K562 (cell line): Measurements from ENCODE around the gene CYP2C18. TPM values are rescaled to one million over a fixed set of nuclear protein-coding genes. Genes with fewer than 3 reads are reported as not detected.

Experiments used
- ATAC-seq: fragments of 200-7000 bp; cut with Tn5 transposase; 3 replicates; pipeline ENCODE4 v1.9.1; 2020; ENCODE audit warnings: moderate library complexity
- BruUV-seq: library from RNA; stranded (reverse); fragments of 400-500 nt; replicated peaks from 2 replicates; lab custom pipeline; 2021; lab: Mats Ljungman, UMichigan
- CTCF ChIA-PET: fragments of 300-600 bp; formaldehyde crosslinking; extraction: SDS; loops from one replicate; lab custom pipeline; 2021; ENCODE audit warnings: low intra/inter-chr PET ratio; lab: Yijun Ruan, JAX
- POLR2A ChIA-PET: fragments of 300-600, 350-650 bp; sonication (Branson Sonifier 250); formaldehyde crosslinking; extraction: SDS; loops from one replicate; lab custom pipeline; 2021; ENCODE audit warnings: antibody characterized with exemption, inconsistent platforms; lab: Yijun Ruan, JAX
- DNase-seq, 4 experiments: peaks; one replicate each; pipeline versions ENCODE4 v3.0.0 to v3.0.0-alpha.2; 2011 to 2018; ENCODE audit warnings: low spot score in 3 of 4, mixed read lengths in 3 of 4; ENCODE audit errors: extremely low read depth in 1 of 4
- FAIRE-seq: peaks from 2 replicates; lab custom pipeline; 2011; peaks lifted over from hg19 to GRCh38; lab: Jason Lieb, UNC
- H2AFZ ChIP-seq: 2 replicates; pipeline ENCODE4 v1.6.0; 2011; ENCODE audit warnings: low read depth, low read length, control low read depth, inconsistent platforms
- H3K27ac ChIP-seq: fragments of 200-600 bp; 3 replicates; pipeline ENCODE4 v1.8.0; 2011; ENCODE audit warnings: low read depth, mild to moderate bottlenecking, control low read depth, inconsistent platforms, low read length, moderate library complexity, mixed read lengths; ENCODE audit errors: extremely low read depth
- H3K27me3 ChIP-seq, 2 experiments: fragments of 300-600 bp in 1 of 2; 2 replicates in 1 of 2; 3 replicates in 1 of 2; pipeline versions ENCODE4 v1.6.0 to v1.8.0; 2011; ENCODE audit warnings: inconsistent platforms in 2 of 2, low read length in 2 of 2, mild to moderate bottlenecking in 1 of 2, mixed read lengths in 1 of 2, moderate library complexity in 1 of 2; ENCODE audit not compliant: control insufficient read depth in 2 of 2, insufficient read depth in 2 of 2
- H3K36me3 ChIP-seq: fragments of 300-600 bp; 3 replicates; pipeline ENCODE4 v1.8.0; 2011; ENCODE audit warnings: mild to moderate bottlenecking, low read length, inconsistent platforms; ENCODE audit not compliant: control insufficient read depth, insufficient read depth
- H3K4me1 ChIP-seq, 2 experiments: fragments of 200-600 bp in 1 of 2; replicated peaks in 1 of 2; 2 replicates in 1 of 2; 3 replicates in 1 of 2; pipeline versions ENCODE4 v1.5.1 to v1.8.0; 2011; ENCODE audit warnings: inconsistent platforms in 2 of 2, low read length in 2 of 2, mild to moderate bottlenecking in 1 of 2, mixed read lengths in 1 of 2, moderate library complexity in 1 of 2; ENCODE audit not compliant: control insufficient read depth in 2 of 2, insufficient read depth in 2 of 2
- H3K4me2 ChIP-seq: 2 replicates; pipeline ENCODE4 v1.6.1; 2011; ENCODE audit warnings: low read length, control low read depth, inconsistent platforms, mixed read lengths; ENCODE audit not compliant: insufficient read depth
- H3K4me3 ChIP-seq: fragments of 200-600 bp; sonication (generic), shearing (Covaris generic); 2 replicates; pipeline ENCODE4 v1.5.1; 2016; ENCODE audit warnings: control low read depth, inconsistent platforms
- H3K79me2 ChIP-seq: fragments of 200-600 bp; 3 replicates; pipeline ENCODE4 v1.8.0; 2011; ENCODE audit warnings: low read length, inconsistent platforms; ENCODE audit not compliant: control insufficient read depth, insufficient read depth
- H3K9ac ChIP-seq, 2 experiments: 2 replicates each; pipeline versions ENCODE4 v1.6.0 to v1.6.1; 2011; ENCODE audit warnings: low read depth in 2 of 2, low read length in 2 of 2, control low read depth in 1 of 2, inconsistent platforms in 1 of 2, mild to moderate bottlenecking in 1 of 2, mixed read lengths in 1 of 2; ENCODE audit not compliant: insufficient read depth in 1 of 2
- H3K9me1 ChIP-seq: one replicate; pipeline ENCODE4 v1.6.0; 2011; ENCODE audit warnings: inconsistent platforms, mild to moderate bottlenecking, low read length, moderate library complexity; ENCODE audit not compliant: control insufficient read depth, insufficient read depth
- H3K9me3 ChIP-seq: replicated peaks from 2 replicates; pipeline ENCODE4 v1.5.1; 2011; ENCODE audit warnings: low read depth, low read length, inconsistent platforms; ENCODE audit not compliant: control insufficient read depth, insufficient read depth
- H4K20me1 ChIP-seq: replicated peaks from 2 replicates; pipeline ENCODE4 v1.6.1; 2011; ENCODE audit warnings: low read length, inconsistent platforms, mixed read lengths; ENCODE audit not compliant: control insufficient read depth, insufficient read depth
- GABPB2 ChIP-seq: fragments of 250-450 bp; sonication (Bioruptor Pico); conservative IDR thresholded peaks from 2 replicates; pipeline ENCODE4 v1.5.1; 2021; ENCODE audit warnings: mild to moderate bottlenecking
- GATAD2B ChIP-seq: fragments of 450-650 bp; IDR thresholded peaks from 2 replicates; pipeline ENCODE4 v1.6.1; 2017; ENCODE audit warnings: mild to moderate bottlenecking, borderline replicate concordance
- KDM1A ChIP-seq, 2 experiments: fragments of 450-650 bp; IDR thresholded peaks; 2 replicates each; pipeline ENCODE4 v1.6.1; 2016; ENCODE audit warnings: mild to moderate bottlenecking in 2 of 2
- MBD2 ChIP-seq: sonication (generic); IDR thresholded peaks from 2 replicates; pipeline ENCODE4 v1.6.1; 2016; ENCODE audit warnings: low read depth, borderline replicate concordance
- NFE2 ChIP-seq: IDR thresholded peaks from 2 replicates; pipeline ENCODE4 v1.6.1; 2014; ENCODE audit warnings: antibody characterized with exemption, low read depth
- SP1 ChIP-seq: sonication (generic); formaldehyde crosslinking; IDR thresholded peaks from 2 replicates; pipeline ENCODE4 v1.8.1; 2022; ENCODE audit warnings: mild to moderate bottlenecking, missing genetic modification reagents
- SPI1 ChIP-seq: IDR thresholded peaks from 2 replicates; pipeline ENCODE4 v1.6.1; 2011; ENCODE audit warnings: low read depth, low read length, control low read depth, borderline replicate concordance
- THAP12 ChIP-seq: fragments of 250-450 bp; sonication (Bioruptor Pico); IDR thresholded peaks from 2 replicates; pipeline ENCODE4 v1.9.0; 2021; ENCODE audit warnings: mild to moderate bottlenecking, inconsistent platforms
- TSC22D4 ChIP-seq: fragments of 450-650 bp; IDR thresholded peaks from 2 replicates; pipeline ENCODE4 v1.6.1; 2016; ENCODE audit warnings: missing genetic modification characterization, missing biosample characterization, control low read depth
- USF2 ChIP-seq: sonication (generic); formaldehyde crosslinking; IDR thresholded peaks from 2 replicates; pipeline ENCODE4 v1.5.0; 2020; ENCODE audit warnings: missing genetic modification reagents
- ZNF217 ChIP-seq: sonication (generic); formaldehyde crosslinking; IDR thresholded peaks from 2 replicates; pipeline ENCODE4 v1.8.0; 2022; ENCODE audit warnings: mild to moderate bottlenecking, missing genetic modification reagents
- ZNF444 ChIP-seq: fragments of 250-450 bp; sonication (Bioruptor Pico); IDR thresholded peaks from 2 replicates; pipeline ENCODE4 v1.4.0; 2020; ENCODE audit warnings: mild to moderate bottlenecking, moderate library complexity
- ZNF766 ChIP-seq: fragments of 200-800 bp; sonication (Bioruptor generic); conservative IDR thresholded peaks from 2 replicates; pipeline ENCODE4 v1.6.1; 2016; ENCODE audit warnings: missing genetic modification characterization, missing compliant biosample characterization
- WGBS: fragments of 100-300 bp; shearing (Covaris generic); methylation state at CpG from one replicate; pipeline ENCODE4 v1.1.6; 2016; ENCODE audit warnings: low coverage, mixed read lengths; ENCODE audit not compliant: insufficient coverage; ENCODE audit errors: missing lambda C conversion rate; 5-methylcytosine and 5-hydroxymethylcytosine counted together
- in situ Hi-C: fragments of 300-500 bp; cut with MboI; formaldehyde crosslinking; loops from 4 replicates; pipeline ENCODE4 v1.15.0; 2018; ENCODE audit warnings: inconsistent platforms, mixed read lengths
- intact Hi-C: fragments of 100-400 bp; cut with micrococcal nuclease; formaldehyde crosslinking; loops from 2 replicates; pipeline ENCODE4 v1.14.2; 2022
- polyA plus RNA-seq, 8 experiments: library from polyadenylated mRNA; depleted of rRNA in 4 of 8; stranded (reverse) in 5 of 8; unstranded in 3 of 8; fragments of >200 nt; fragmentation: Nextera tagmentation in 2 of 8; fragmentation: Illumina TruSeq in 1 of 8; extraction: Ambion mirVana in 2 of 8; extraction: Trizol in 1 of 8; gene quantifications; 2 replicates each; pipeline versions ENCODE4 v1.2.1 to v1.2.3, GENCODE V29; 2011 to 2014; ENCODE audit warnings: inconsistent platforms in 1 of 8, missing spikeins in 1 of 8
- total RNA-seq, 7 experiments: library from RNA; depleted of rRNA in 6 of 7; stranded (reverse); fragments of >200 nt in 6 of 7; fragmentation: Illumina TruSeq in 2 of 7; extraction: Trizol in 2 of 7; gene quantifications; 2 replicates each; pipeline versions ENCODE4 v1.2.1 to v1.2.3, GENCODE V29; 2011 to 2021; ENCODE audit warnings: low replicate concordance in 1 of 7

The CYP2C18 gene
- total and polyA plus RNA-seq, 9 of the 15 experiments (the other 6 are each of a cell fraction or from before 2014, with no cell fraction given) = not detected

GRCh38 chr10:94666391-94667102, 17.0 kb upstream of the CYP2C18 start:
- BruUV-seq = no TSS peak
- no peak for DNase-seq
- no peaks in the 10 kb centered on the region for H3K9me3 ChIP-seq
- WGBS = 0% methylated on average over 6 of the region's 6 CpGs
- H3K36me3 ChIP-seq = no peaks in the 10 kb centered on the region
- CTCF ChIA-PET = no interaction called here
- H3K27ac ChIP-seq = no peak overlapping the region
- TF ChIP-seq GATAD2B (no peak), SP1 (CRISPR knock-in tag) (no peak), ZNF444 (CRISPR knock-in tag) (no peak), USF2 (no peak), MBD2 (no peak), NFE2 (no peak), SPI1 (no peak), GABPB2 (CRISPR knock-in tag) (no peak), ZNF217 (no peak), TSC22D4 (tag) (no peak), THAP12 (no peak), ZNF766 (CRISPR knock-in tag) (no peak), KDM1A (IDR thresholded peaks at IDR 0.05) (no peak)
- TF ChIP-seq, all 486 proteins: peak for 0
- POLR2A ChIA-PET = no interaction called here
- Histone ChIP-seq H2AFZ (no peak overlapping the region), H3K79me2 (no peaks in the 10 kb centered on the region), H3K9me1 (no peaks in the 10 kb centered on the region), H4K20me1 (no peaks in the 10 kb centered on the region), H3K4me3 (no peak overlapping the region), H3K4me2 (no peak overlapping the region), H3K4me1 (no peaks in the 10 kb centered on the region; a peak in 1 of 5 replicates), H3K27me3 (no peaks in the 10 kb centered on the region), H3K9ac (no peak overlapping the region)
- FAIRE-seq (no peak), ATAC-seq (no peak)
- intact Hi-C loops = no loop called here
- in situ Hi-C loops = no loop called here
